H1 (cell line): ENCODE measurements around the gene OSBPL2. TPM values are rescaled to one million over a fixed set of nuclear protein-coding genes. Genes with fewer than 3 reads are reported as not detected.

ENCODE experiments used
- CTCF ChIA-PET: fragments of 300-600 bp; sonication (Branson Sonifier 250); formaldehyde crosslinking; loops from one replicate; lab custom pipeline; 2021; ENCODE audit not compliant: partially characterized antibody; lab: Charles Lee
- POLR2A ChIA-PET: fragments of 300-600 bp; sonication (Branson Sonifier 250); formaldehyde crosslinking; loops from one replicate; lab custom pipeline; 2021; ENCODE audit warnings: inconsistent platforms; ENCODE audit not compliant: partially characterized antibody; lab: Charles Lee
- DNase-seq, 2 experiments: peaks; one replicate each; pipeline versions ENCODE4 v3.0.0 to v3.0.0-alpha.2; 2010 to 2022; ENCODE audit warnings: low spot score in 2 of 2, low read depth in 1 of 2, mixed read lengths in 1 of 2
- FAIRE-seq: peaks from 2 replicates; lab custom pipeline; 2011; peaks lifted over from hg19 to GRCh38; lab: Jason Lieb, UNC
- H2AFZ ChIP-seq: 2 replicates; pipeline ENCODE4 v1.8.1; 2012; ENCODE audit warnings: low read length, inconsistent platforms
- H2AK5ac ChIP-seq: 2 replicates; pipeline ENCODE4 v1.6.1; 2013; ENCODE audit warnings: low read depth, low read length
- H2BK120ac ChIP-seq: replicated peaks from 2 replicates; pipeline ENCODE3; 2013; ENCODE audit warnings: low read depth, low read length, inconsistent platforms
- H2BK12ac ChIP-seq: 2 replicates; pipeline ENCODE4 v1.6.1; 2013; ENCODE audit warnings: low read depth, low read length
- H2BK15ac ChIP-seq: 2 replicates; pipeline ENCODE4 v1.6.1; 2013; ENCODE audit warnings: low read length
- H2BK20ac ChIP-seq: 2 replicates; pipeline ENCODE4 v1.6.1; 2013; ENCODE audit warnings: low read length
- H2BK5ac ChIP-seq: 2 replicates; pipeline ENCODE4 v1.6.1; 2013; ENCODE audit warnings: low read depth, low read length
- H3K14ac ChIP-seq: 2 replicates; pipeline ENCODE4 v1.6.1; 2013; ENCODE audit warnings: inconsistent platforms; ENCODE audit not compliant: insufficient read length
- H3K18ac ChIP-seq: 2 replicates; pipeline ENCODE4 v1.6.1; 2013; ENCODE audit warnings: low read length; ENCODE audit errors: extremely low read depth
- H3K23ac ChIP-seq: 2 replicates; pipeline ENCODE4 v1.6.1; 2013; ENCODE audit warnings: inconsistent platforms; ENCODE audit not compliant: insufficient read length
- H3K23me2 ChIP-seq: 2 replicates; pipeline ENCODE4 v1.6.1; 2013; ENCODE audit warnings: low read depth, low read length
- H3K27ac ChIP-seq: 2 replicates; pipeline ENCODE4 v1.6.1; 2011; ENCODE audit warnings: low read depth, low read length, inconsistent platforms
- H3K27me3 ChIP-seq, 4 experiments: replicated peaks in 1 of 4; 1 replicate in 1 of 4; 2 replicates in 3 of 4; pipeline versions ENCODE4 v1.6.1 to v1.8.1; 2011 to 2013; ENCODE audit warnings: low read length in 3 of 4, mild to moderate bottlenecking in 3 of 4, inconsistent platforms in 2 of 4, mixed read lengths in 2 of 4, moderate library complexity in 1 of 4; ENCODE audit not compliant: control insufficient read depth in 3 of 4, insufficient read depth in 3 of 4; ENCODE audit errors: extremely low read depth in 1 of 4
- H3K36me3 ChIP-seq, 4 experiments: 2 replicates each; pipeline versions ENCODE4 v1.6.1 to v1.8.1; 2011 to 2013; ENCODE audit warnings: mild to moderate bottlenecking in 4 of 4, low read length in 3 of 4, moderate library complexity in 2 of 4, control low read depth in 1 of 4, inconsistent platforms in 1 of 4; ENCODE audit not compliant: insufficient read depth in 4 of 4, control insufficient read depth in 2 of 4
- H3K4ac ChIP-seq: replicated peaks from 2 replicates; pipeline ENCODE3; 2013; ENCODE audit warnings: low read length, low read depth, mixed read lengths, inconsistent platforms; ENCODE audit not compliant: insufficient read length
- H3K4me1 ChIP-seq, 4 experiments: replicated peaks in 1 of 4; 1 replicate in 1 of 4; 2 replicates in 3 of 4; pipeline versions ENCODE4 v1.6.1 to v1.8.1; 2011 to 2013; ENCODE audit warnings: low read length in 3 of 4, inconsistent platforms in 2 of 4, mixed read lengths in 1 of 4; ENCODE audit not compliant: insufficient read depth in 4 of 4, control insufficient read depth in 3 of 4
- H3K4me2 ChIP-seq, 2 experiments: 2 replicates each; pipeline versions ENCODE4 v1.6.1 to v1.8.1; 2011 to 2013; ENCODE audit warnings: low read depth in 2 of 2, low read length in 2 of 2, control low read depth in 1 of 2, inconsistent platforms in 1 of 2, mild to moderate bottlenecking in 1 of 2; ENCODE audit not compliant: insufficient read depth in 1 of 2
- H3K4me3 ChIP-seq, 4 experiments: fragments of 200-600, 300-600 bp in 1 of 4; sonication (generic), shearing (Covaris generic), sonication (Bioruptor Twin) in 1 of 4; 2 replicates each; pipeline versions ENCODE4 v1.5.1 to v1.8.1; 2011 to 2016; ENCODE audit warnings: low read length in 4 of 4, low read depth in 3 of 4, control low read depth in 2 of 4, inconsistent platforms in 2 of 4, mild to moderate bottlenecking in 2 of 4, mixed read lengths in 1 of 4, moderate library complexity in 1 of 4; ENCODE audit not compliant: insufficient read depth in 2 of 4; ENCODE audit errors: extremely low read depth in 1 of 4
- H3K56ac ChIP-seq: replicated peaks from 2 replicates; pipeline ENCODE3; 2013; ENCODE audit warnings: low read depth, mild to moderate bottlenecking, mixed read lengths, low read length, inconsistent platforms; ENCODE audit not compliant: insufficient read length
- H3K79me1 ChIP-seq: 2 replicates; pipeline ENCODE4 v1.6.1; 2013; ENCODE audit warnings: low read depth, low read length, control low read depth
- H3K79me2 ChIP-seq, 2 experiments: 2 replicates each; pipeline versions ENCODE4 v1.6.1 to v1.8.1; 2012 to 2013; ENCODE audit warnings: low read length in 2 of 2, mild to moderate bottlenecking in 2 of 2, inconsistent platforms in 1 of 2; ENCODE audit not compliant: insufficient read depth in 2 of 2, control insufficient read depth in 1 of 2
- H3K9ac ChIP-seq, 4 experiments: replicated peaks in 1 of 4; 1 replicate in 1 of 4; 2 replicates in 3 of 4; pipeline versions ENCODE4 v1.6.1 to v1.8.1; 2011 to 2013; ENCODE audit warnings: low read depth in 3 of 4, low read length in 3 of 4, control low read depth in 2 of 4, mild to moderate bottlenecking in 2 of 4, moderate library complexity in 2 of 4, inconsistent platforms in 1 of 4; ENCODE audit errors: extremely low read depth in 1 of 4
- H3K9me3 ChIP-seq, 2 experiments: 2 replicates each; pipeline versions ENCODE4 v1.6.1 to v1.8.1; 2012 to 2013; ENCODE audit warnings: mild to moderate bottlenecking in 2 of 2, moderate library complexity in 2 of 2, control low read depth in 1 of 2, inconsistent platforms in 1 of 2, low read depth in 1 of 2, low read length in 1 of 2, mixed read lengths in 1 of 2; ENCODE audit not compliant: insufficient read depth in 2 of 2
- H4K20me1 ChIP-seq, 2 experiments: replicated peaks in 1 of 2; 2 replicates each; pipeline versions ENCODE3 to v1.8.1; 2011 to 2013; ENCODE audit warnings: inconsistent platforms in 2 of 2, low read length in 2 of 2, mild to moderate bottlenecking in 1 of 2; ENCODE audit not compliant: insufficient read depth in 2 of 2, control insufficient read depth in 1 of 2
- H4K5ac ChIP-seq: 2 replicates; pipeline ENCODE4 v1.6.1; 2013; ENCODE audit warnings: low read length, low read depth, mixed read lengths, inconsistent platforms; ENCODE audit not compliant: insufficient read length
- H4K8ac ChIP-seq: 2 replicates; pipeline ENCODE4 v1.8.0; 2013; ENCODE audit warnings: mild to moderate bottlenecking, moderate library complexity, low read length, inconsistent platforms; ENCODE audit not compliant: insufficient read depth; ENCODE audit errors: extremely low read depth
- H4K91ac ChIP-seq: replicated peaks from 2 replicates; pipeline ENCODE3; 2013; ENCODE audit warnings: low read length, mixed read lengths, inconsistent platforms; ENCODE audit not compliant: insufficient read length
- NANOG ChIP-seq: IDR thresholded peaks from 2 replicates; pipeline ENCODE4 v1.6.1; 2011; ENCODE audit warnings: low read length, low read depth, mild to moderate bottlenecking, inconsistent platforms; ENCODE audit not compliant: insufficient read depth, poor library complexity, severe bottlenecking
- TBP ChIP-seq: IDR thresholded peaks from 2 replicates; pipeline ENCODE4 v1.6.1; 2011; ENCODE audit warnings: low read depth, low read length, improper control_type of control experiment
- WGBS, 2 experiments: shearing (Covaris generic) in 1 of 2; methylation state at CpG; one replicate each; pipeline versions ENCODE4 v1.1.6 to v1.1.7; 2013 to 2015; ENCODE audit warnings: low lambda C conversion rate in 2 of 2, mixed read lengths in 2 of 2, inconsistent platforms in 1 of 2, low coverage in 1 of 2, missing lambda C conversion rate in 1 of 2; ENCODE audit not compliant: insufficient replicate concordance in 2 of 2, insufficient coverage in 1 of 2, insufficient read length in 1 of 2; ENCODE audit errors: extremely low coverage in 1 of 2, missing lambda C conversion rate in 1 of 2; 5-methylcytosine and 5-hydroxymethylcytosine counted together
- polyA plus RNA-seq, 7 experiments: library from polyadenylated mRNA; depleted of rRNA in 3 of 7; stranded (reverse) in 5 of 7; unstranded in 2 of 7; fragments of >200 nt in 5 of 7; fragments of 200-250 nt in 2 of 7; gene quantifications; 1 replicate in 5 of 7; 2 replicates in 1 of 7; 4 replicates in 1 of 7; pipeline versions ENCODE4 v1.2.1 to v1.2.3, GENCODE V29; 2011 to 2013; ENCODE audit warnings: missing spikeins in 2 of 7, mixed read lengths in 2 of 7
- total RNA-seq: library from RNA; stranded (reverse); fragmentation: NEBNext Ultra II Directional; extraction: Animal tissue kit (Norgen Biotek cat#: 25700); gene quantifications from 2 replicates; pipeline ENCODE4 v1.2.1, GENCODE V29; 2021

OSBPL2 gene
- total and polyA plus RNA-seq, 2 of the 8 experiments (the other 6 are each of a cell fraction or from before 2014, with no cell fraction given) = 11.7 to 42.4 TPM

GRCh38 chr20:62197801-62198200, 40.5 kb upstream of the OSBPL2 start:
- Histone ChIP-seq H3K79me2 (no peaks in the 10 kb centered on the region), H4K5ac (no peak overlapping the region), H2BK15ac (no peak overlapping the region), H3K27me3 (no peaks in the 10 kb centered on the region), H3K4me2 (no peak overlapping the region), H3K79me1 (no peaks in the 10 kb centered on the region), H3K36me3 (peaks cover 0 to 23% (median 10%) of the 10 kb centered on the region in 4 experiments; a peak in 7 of 8 replicates), H3K14ac (no peak overlapping the region), H3K4ac (no peak overlapping the region), H3K18ac (no peak overlapping the region), H2BK5ac (no peak overlapping the region), H2BK120ac (no peak overlapping the region), H3K23ac (no peak overlapping the region), H3K23me2 (no peaks in the 10 kb centered on the region), H3K9me3 (no peaks in the 10 kb centered on the region), H3K56ac (no peak overlapping the region), H3K4me3 (no peak overlapping the region), H3K27ac (no peak overlapping the region), H2BK12ac (no peak overlapping the region), H2AFZ (no peak overlapping the region), H2BK20ac (no peak overlapping the region), H4K8ac (no peak overlapping the region), H4K91ac (no peak overlapping the region), H3K4me1 (no peaks in the 10 kb centered on the region), H2AK5ac (no peak overlapping the region), H4K20me1 (peaks cover 0 to 2% of the 10 kb centered on the region in 2 experiments), H3K9ac (no peak overlapping the region)
- CTCF ChIA-PET = interaction anchor here (1.3 to 2.5 kb wide), 2 partner anchors 12 to 169 kb away, joined by 3 to 9 read pairs; no protein-coding TSS in a partner anchor
- TF ChIP-seq TBP = no peak
- TF ChIP-seq NANOG = no peak
- FAIRE-seq (no peak), DNase-seq (no peak)
- POLR2A ChIA-PET = no interaction called here
- 92% methylated on average over 15 of the region's 18 CpGs; no CpG with 5 or more reads in 1 of the 2 experiments for WGBS, 2 experiments
